Measurements from ENCODE around the gene RSF1. TPM values are rescaled to one million over a fixed set of nuclear protein-coding genes. Genes with fewer than 3 reads are reported as not detected.
"Not testable (repeated sequence)": the region's sequence is repeated elsewhere in the genome, so short reads cannot be mapped to it uniquely, and the experiment has no call there.

Gene RSF1
- total RNA-seq, 2 donors from 2014 or later: 46.2 to 68.7 TPM

DNA sequence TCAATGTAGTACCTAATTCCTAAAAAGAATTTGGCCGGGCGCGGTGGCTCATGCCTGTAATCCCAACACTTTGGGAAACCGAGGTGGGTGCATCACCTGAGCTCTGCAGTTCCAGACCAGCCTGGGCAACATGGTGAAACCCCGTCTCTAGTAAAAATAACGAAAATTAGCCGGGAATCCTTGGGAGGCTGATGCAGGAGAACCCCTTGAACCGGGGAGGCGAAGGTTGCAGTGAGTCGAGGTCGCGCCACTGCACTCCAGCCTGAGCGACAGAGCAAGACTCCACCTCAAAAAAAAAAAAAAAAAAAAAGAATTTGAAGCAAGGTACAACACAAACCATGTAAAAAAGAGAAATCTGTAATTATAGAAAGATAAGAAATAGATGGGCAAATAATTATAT lies 1.6 kb upstream of the RSF1 start:
- ATAC-seq (replicated peaks); H3K27ac Mint-ChIP-seq; H3K9me3 Mint-ChIP-seq; H3K4me3 Mint-ChIP-seq; H3K36me3 Mint-ChIP-seq (ENCODE audit: low read depth); H3K27me3 Mint-ChIP-seq: not testable (repeated sequence)
- H3K4me1 Mint-ChIP-seq: peaks cover 19% of the 10 kb centered on the region

- peak overlapping the region; percentile 83 for H3K27ac Mint-ChIP-seq
- H3K27me3 Mint-ChIP-seq: no peaks in the 10 kb centered on the region
- ATAC-seq (replicated peaks): no peak
- peak overlapping the region; percentile 98 for H3K4me3 Mint-ChIP-seq
- peaks cover 24% of the 10 kb centered on the region for H3K4me1 Mint-ChIP-seq
- H3K36me3 Mint-ChIP-seq (ENCODE audit: low read depth): peaks cover 9% of the 10 kb centered on the region
- no peaks in the 10 kb centered on the region for H3K9me3 Mint-ChIP-seq
Observed at GRCh38 chr11:77821349-77821851, 878 bp upstream of the RSF1 start.

DNA sequence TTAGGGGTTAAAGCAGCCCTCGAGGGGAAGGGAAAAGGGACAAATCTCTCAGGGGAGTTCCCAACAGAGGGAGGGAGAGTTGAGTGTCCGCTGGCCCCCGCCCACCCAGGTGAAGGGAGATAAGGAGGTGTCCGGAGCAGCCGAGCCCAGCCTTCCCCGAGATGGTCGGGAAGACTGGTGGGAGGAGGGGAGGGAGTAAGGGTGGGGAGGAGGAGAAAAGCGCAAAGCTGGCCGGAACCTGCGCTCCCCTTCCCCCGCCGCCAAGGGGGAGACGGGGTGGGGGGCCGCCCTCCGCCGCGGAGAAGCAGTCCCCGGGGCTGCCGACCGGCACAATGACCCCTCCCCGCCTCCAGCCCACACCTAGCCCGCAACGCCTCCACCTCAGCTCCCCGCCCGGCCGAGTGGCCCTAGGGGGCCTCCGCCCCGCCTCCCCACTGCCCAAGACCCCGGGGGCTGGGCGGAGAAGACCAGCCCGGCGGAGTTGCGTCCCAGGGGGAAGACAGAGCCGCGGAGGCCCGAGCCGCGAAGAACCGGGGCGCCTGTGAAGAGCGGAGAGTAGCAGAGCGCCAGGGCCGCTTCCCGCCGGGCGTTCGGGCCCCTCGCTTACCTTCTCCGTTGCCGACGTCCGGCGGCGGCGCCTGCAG lies 479 bp downstream of the RSF1 start:
- H3K4me3 Mint-ChIP-seq: peak overlapping the region; percentile 98
- no peaks in the 10 kb centered on the region for H3K9me3 Mint-ChIP-seq
- no peaks in the 10 kb centered on the region for H3K27me3 Mint-ChIP-seq
- H3K27ac Mint-ChIP-seq: peak overlapping the region; percentile 83
- peak; percentile 10 for ATAC-seq (replicated peaks)
- peaks cover 31% of the 10 kb centered on the region for H3K4me1 Mint-ChIP-seq
- H3K36me3 Mint-ChIP-seq (ENCODE audit: low read depth): peaks cover 9% of the 10 kb centered on the region

DNA sequence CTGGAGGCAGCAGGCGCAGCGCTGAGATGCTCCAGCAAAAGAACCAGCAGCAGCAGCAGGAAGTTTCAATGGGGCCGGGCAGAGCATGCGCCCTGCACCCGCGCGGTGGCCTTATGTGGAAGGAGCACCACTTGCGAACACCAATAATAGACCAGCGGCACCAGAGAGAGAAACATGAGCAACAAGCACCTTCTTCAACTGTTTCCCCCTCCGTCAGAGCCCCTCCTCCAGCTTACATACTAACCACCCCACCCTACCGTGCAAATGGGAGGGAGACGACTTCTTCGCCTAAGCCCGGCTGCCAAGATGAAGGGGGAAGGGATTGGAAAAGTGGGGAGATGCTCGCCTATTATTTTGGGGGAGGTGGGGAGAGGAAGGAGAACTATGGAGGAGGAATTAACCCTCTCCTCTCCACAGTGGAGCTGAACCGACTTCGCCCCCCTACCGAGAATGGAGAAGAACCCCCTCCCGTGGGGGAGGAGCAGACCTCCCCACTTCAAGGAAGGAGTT lies 1.1 kb downstream of the RSF1 start:
- Mint-ChIP-seq H3K9me3 (peaks cover 3% of the 10 kb centered on the region), H3K27me3 (no peaks in the 10 kb centered on the region), H3K27ac (peak overlapping the region; percentile 83), H3K4me3 (peak overlapping the region; percentile 98), H3K36me3 (ENCODE audit: low read depth) (peaks cover 9% of the 10 kb centered on the region), H3K4me1 (peaks cover 36% of the 10 kb centered on the region)
- peak; percentile 70 for ATAC-seq (replicated peaks)

DNA sequence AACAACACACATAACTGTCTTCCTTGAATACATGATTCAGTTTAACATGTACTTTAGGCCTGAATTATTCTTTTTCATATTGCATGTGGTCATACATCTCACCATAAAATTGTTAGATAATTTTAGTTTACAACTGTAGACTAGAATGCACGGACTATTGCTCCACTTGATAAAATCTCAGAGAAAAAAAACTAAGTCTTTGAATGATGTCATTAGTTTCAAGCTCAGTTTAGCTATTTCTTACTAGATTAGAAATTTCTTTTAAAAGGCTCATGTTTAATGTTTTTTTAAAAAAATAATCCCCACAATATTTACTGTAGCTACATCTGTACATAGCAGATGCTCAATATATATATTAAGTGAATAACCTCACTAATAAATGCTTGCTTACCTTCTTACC lies 5.1 kb downstream of the RSF1 start:
- Mint-ChIP-seq H3K27ac (no peak overlapping the region), H3K9me3 (peaks cover 3% of the 10 kb centered on the region), H3K36me3 (ENCODE audit: low read depth) (peaks cover 45% of the 10 kb centered on the region), H3K27me3 (no peaks in the 10 kb centered on the region), H3K4me1 (peaks cover 34% of the 10 kb centered on the region), H3K4me3 (no peak overlapping the region)
- no peak for ATAC-seq (replicated peaks)

GRCh38 chr11:77814848-77815247 lies 5.7 kb downstream of the RSF1 start:
- Mint-ChIP-seq H3K27me3 (no peaks in the 10 kb centered on the region), H3K9me3 (peaks cover 3% of the 10 kb centered on the region), H3K36me3 (ENCODE audit: low read depth) (peaks cover 51% of the 10 kb centered on the region), H3K4me3 (no peak overlapping the region), H3K27ac (no peak overlapping the region), H3K4me1 (peaks cover 39% of the 10 kb centered on the region)
- ATAC-seq (replicated peaks): no peak

DNA sequence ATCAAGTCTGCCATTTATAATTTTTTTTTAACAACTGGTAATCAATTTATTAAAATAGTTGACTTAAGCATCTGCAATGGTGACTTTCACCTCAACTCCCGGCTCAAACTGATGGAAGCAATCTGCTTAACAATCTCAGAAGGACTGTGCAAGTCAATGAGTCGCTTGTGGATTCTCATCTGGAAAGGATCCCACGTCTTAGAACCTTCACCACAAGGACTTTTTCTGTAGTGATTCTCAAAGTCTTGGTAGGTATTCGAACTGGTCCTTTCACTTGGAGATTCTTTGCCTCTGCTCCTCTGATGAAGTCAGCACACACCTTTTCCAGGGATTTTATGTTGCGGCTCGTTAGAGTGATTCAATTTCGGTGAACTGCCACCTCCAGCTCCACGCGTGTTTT lies 7.3 kb downstream of the RSF1 start:
- no peaks in the 10 kb centered on the region for H3K27me3 Mint-ChIP-seq
- H3K36me3 Mint-ChIP-seq (ENCODE audit: low read depth): peaks cover 52% of the 10 kb centered on the region
- H3K27ac Mint-ChIP-seq: no peak overlapping the region
- no peak overlapping the region for H3K4me3 Mint-ChIP-seq
- H3K9me3 Mint-ChIP-seq: peaks cover 3% of the 10 kb centered on the region
- no peak for ATAC-seq (replicated peaks)
- H3K4me1 Mint-ChIP-seq: peaks cover 39% of the 10 kb centered on the region

GRCh38 chr11:77806993-77807392 lies 13.5 kb downstream of the RSF1 start:
- Mint-ChIP-seq H3K27me3 (no peaks in the 10 kb centered on the region), H3K36me3 (ENCODE audit: low read depth) (peaks cover 35% of the 10 kb centered on the region), H3K27ac (no peak overlapping the region), H3K4me3 (no peak overlapping the region), H3K4me1 (peaks cover 35% of the 10 kb centered on the region), H3K9me3 (no peaks in the 10 kb centered on the region)
- no peak for ATAC-seq (replicated peaks)

- Mint-ChIP-seq H3K9me3 (no peaks in the 10 kb centered on the region), H3K27me3 (no peaks in the 10 kb centered on the region), H3K27ac (no peak overlapping the region), H3K36me3 (ENCODE audit: low read depth) (peaks cover 30% of the 10 kb centered on the region), H3K4me1 (peaks cover 33% of the 10 kb centered on the region), H3K4me3 (no peak overlapping the region)
- no peak for ATAC-seq (replicated peaks)
Observed at GRCh38 chr11:77806415-77806814, 14.1 kb downstream of the RSF1 start.

DNA sequence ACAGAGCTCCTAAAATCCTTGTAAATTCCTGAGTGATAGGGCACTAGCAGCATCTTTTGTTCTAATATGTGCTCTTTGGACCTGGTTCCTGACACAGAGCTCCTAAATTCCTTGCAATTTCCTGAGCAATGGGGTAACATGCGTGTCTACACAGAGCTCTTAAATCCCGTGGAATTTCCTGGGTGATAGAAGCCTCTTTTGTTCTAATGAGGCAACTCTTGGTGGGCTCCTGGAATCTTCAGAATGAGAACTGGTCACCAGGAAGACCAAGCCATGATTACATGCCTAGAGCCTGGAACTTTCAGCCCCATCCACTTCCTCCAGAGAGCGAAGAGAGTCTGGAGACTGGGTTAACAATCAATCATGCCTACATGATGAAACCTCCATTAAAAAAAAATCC lies 19.0 kb downstream of the RSF1 start:
- Mint-ChIP-seq H3K27ac (no peak overlapping the region), H3K36me3 (ENCODE audit: low read depth) (peaks cover 20% of the 10 kb centered on the region), H3K9me3 (no peaks in the 10 kb centered on the region), H3K4me1 (peaks cover 33% of the 10 kb centered on the region), H3K27me3 (no peaks in the 10 kb centered on the region), H3K4me3 (no peak overlapping the region)
- no peak for ATAC-seq (replicated peaks)

- Mint-ChIP-seq H3K4me3 (no peak overlapping the region), H3K27ac (peak overlapping the region; percentile 49)
Observed at GRCh38 chr11:77800449-77800848, 20.1 kb downstream of the RSF1 start.

GRCh38 chr11:77799338-77799737 lies 21.2 kb downstream of the RSF1 start:
- Mint-ChIP-seq H3K36me3 (ENCODE audit: low read depth) (peaks cover 16% of the 10 kb centered on the region), H3K27me3 (no peaks in the 10 kb centered on the region), H3K4me3 (no peak overlapping the region), H3K27ac (no peak overlapping the region), H3K9me3 (no peaks in the 10 kb centered on the region), H3K4me1 (peaks cover 45% of the 10 kb centered on the region)
- no peak for ATAC-seq (replicated peaks)

More at GRCh38 chr11:77800449-77800848, 20.1 kb downstream of the RSF1 start:
- no peaks in the 10 kb centered on the region for H3K27me3 Mint-ChIP-seq
- peaks cover 16% of the 10 kb centered on the region for H3K36me3 Mint-ChIP-seq (ENCODE audit: low read depth)
- H3K4me1 Mint-ChIP-seq: peaks cover 34% of the 10 kb centered on the region
- H3K9me3 Mint-ChIP-seq: no peaks in the 10 kb centered on the region
- ATAC-seq (replicated peaks): no peak

DNA sequence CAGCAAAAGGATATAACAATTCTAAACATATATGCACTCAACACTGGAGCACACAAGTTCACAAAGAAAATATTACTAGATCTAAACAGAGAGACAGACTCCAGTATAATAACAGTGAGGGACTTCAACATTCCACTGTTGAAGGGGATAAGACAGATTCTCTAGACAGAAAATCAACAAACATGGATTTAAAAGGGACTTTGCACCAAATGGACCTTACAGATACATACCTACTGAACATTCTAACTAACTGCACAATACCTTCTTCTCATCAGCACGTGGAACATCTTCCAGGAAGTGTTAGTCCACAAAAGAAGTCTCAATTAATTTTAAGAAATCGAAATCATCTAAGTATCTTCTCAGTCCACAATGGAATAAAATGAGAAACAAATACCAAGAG lies 26.6 kb downstream of the RSF1 start:
- H3K27me3 Mint-ChIP-seq: no peaks in the 10 kb centered on the region
- H3K27ac Mint-ChIP-seq: no peak overlapping the region
- peaks cover 48% of the 10 kb centered on the region for H3K36me3 Mint-ChIP-seq (ENCODE audit: low read depth)
- peaks cover 60% of the 10 kb centered on the region for H3K4me1 Mint-ChIP-seq
- ATAC-seq (replicated peaks): no peak
- no peaks in the 10 kb centered on the region for H3K9me3 Mint-ChIP-seq
- H3K4me3 Mint-ChIP-seq: no peak overlapping the region

DNA sequence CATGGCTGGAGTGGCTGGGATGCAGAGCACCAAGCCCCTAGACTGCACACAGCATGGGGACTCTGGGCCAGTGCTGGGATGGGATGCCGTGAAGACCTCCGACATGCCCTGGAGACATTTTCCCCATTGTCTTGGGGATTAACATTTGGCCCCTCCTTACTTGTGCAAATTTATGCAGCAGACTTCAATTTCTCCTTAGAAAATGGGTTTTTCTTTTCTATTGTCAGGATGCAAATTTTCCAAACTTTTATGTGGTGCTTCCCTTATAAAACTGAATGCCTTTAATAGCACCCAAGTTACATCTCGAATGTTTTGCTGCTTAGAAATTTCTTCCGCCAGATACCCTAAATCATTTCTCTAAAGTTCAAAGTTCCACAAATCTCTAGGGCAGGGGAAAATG lies 29.2 kb downstream of the RSF1 start:
- ATAC-seq (replicated peaks): no peak
- no peaks in the 10 kb centered on the region for H3K27me3 Mint-ChIP-seq
- peaks cover 33% of the 10 kb centered on the region for H3K36me3 Mint-ChIP-seq (ENCODE audit: low read depth)
- peaks cover 48% of the 10 kb centered on the region for H3K4me1 Mint-ChIP-seq
- no peak overlapping the region for H3K27ac Mint-ChIP-seq
- no peaks in the 10 kb centered on the region for H3K9me3 Mint-ChIP-seq
- H3K4me3 Mint-ChIP-seq: no peak overlapping the region

- Mint-ChIP-seq H3K4me1 (peaks cover 37% of the 10 kb centered on the region), H3K4me3 (no peak overlapping the region), H3K27me3 (no peaks in the 10 kb centered on the region), H3K27ac (no peak overlapping the region), H3K36me3 (ENCODE audit: low read depth) (peaks cover 38% of the 10 kb centered on the region), H3K9me3 (no peaks in the 10 kb centered on the region)
- peak; percentile 28 for ATAC-seq (replicated peaks)
Observed at GRCh38 chr11:77789731-77790476, 30.6 kb downstream of the RSF1 start.

Data from activated T-helper 17 cell treated with anti-CD3 and anti-CD28 coated beads, Interleukin-2, amount 50 U/mL, for 72 hours (primary cell).